Gastrocnemius medialis (tissue), 4 donors: ENCODE results near the gene ISM1.

Experiments
- POLR2A ChIP-seq, 2 donors: fragments of 450-650 bp; IDR thresholded peaks; one replicate each; pipeline ENCODE4 v1.6.1; 2017; ENCODE audit warnings: antibody characterized with exemption in 2 of 2, mild to moderate bottlenecking in 2 of 2, moderate library complexity in 2 of 2
- TF ChIP-seq, protein P1 (sequence below), 5 experiments: fragments of 450-650 bp in 3 of 5; fragments of 200-600 bp in 2 of 5; sonication (generic) in 2 of 5; IDR thresholded peaks in 4 of 5; conservative IDR thresholded peaks in 1 of 5; 1 replicate in 4 of 5; 2 replicates in 1 of 5; pipeline ENCODE4 v1.5.1; 2016 to 2019; ENCODE audit warnings: antibody characterized with exemption in 5 of 5, mild to moderate bottlenecking in 3 of 5, moderate library complexity in 3 of 5

DNA sequence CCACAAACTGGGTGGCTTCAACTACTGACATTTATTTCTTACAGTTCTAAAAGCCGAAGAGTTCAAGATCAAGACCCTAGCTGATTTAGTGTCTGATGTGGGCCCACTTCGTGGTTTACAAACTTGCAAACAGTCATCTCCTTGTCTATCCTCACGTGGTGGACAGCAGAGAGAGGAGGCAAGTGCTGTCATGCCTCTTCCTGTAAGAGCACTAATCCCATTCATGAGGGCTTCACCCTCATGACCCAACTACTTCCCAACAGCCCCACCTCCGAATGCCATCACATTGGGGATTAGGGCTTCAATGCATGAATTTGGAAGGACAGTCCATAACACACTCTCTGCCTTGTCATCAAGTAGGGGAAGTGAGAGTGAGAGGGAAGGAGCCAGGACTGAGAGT, 15.6 kb upstream of the ISM1 start:
- TF ChIP-seq, protein P1, sequence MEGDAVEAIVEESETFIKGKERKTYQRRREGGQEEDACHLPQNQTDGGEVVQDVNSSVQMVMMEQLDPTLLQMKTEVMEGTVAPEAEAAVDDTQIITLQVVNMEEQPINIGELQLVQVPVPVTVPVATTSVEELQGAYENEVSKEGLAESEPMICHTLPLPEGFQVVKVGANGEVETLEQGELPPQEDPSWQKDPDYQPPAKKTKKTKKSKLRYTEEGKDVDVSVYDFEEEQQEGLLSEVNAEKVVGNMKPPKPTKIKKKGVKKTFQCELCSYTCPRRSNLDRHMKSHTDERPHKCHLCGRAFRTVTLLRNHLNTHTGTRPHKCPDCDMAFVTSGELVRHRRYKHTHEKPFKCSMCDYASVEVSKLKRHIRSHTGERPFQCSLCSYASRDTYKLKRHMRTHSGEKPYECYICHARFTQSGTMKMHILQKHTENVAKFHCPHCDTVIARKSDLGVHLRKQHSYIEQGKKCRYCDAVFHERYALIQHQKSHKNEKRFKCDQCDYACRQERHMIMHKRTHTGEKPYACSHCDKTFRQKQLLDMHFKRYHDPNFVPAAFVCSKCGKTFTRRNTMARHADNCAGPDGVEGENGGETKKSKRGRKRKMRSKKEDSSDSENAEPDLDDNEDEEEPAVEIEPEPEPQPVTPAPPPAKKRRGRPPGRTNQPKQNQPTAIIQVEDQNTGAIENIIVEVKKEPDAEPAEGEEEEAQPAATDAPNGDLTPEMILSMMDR (IDR thresholded peaks at IDR 0.05 in 4 of 5, conservative IDR thresholded peaks at IDR 0.05 in 1 of 5) = no peak
- TF ChIP-seq POLR2A (IDR thresholded peaks at IDR 0.05) = no peak
